ENCODE results near the gene TTC19.

TTC19 gene, protein sequence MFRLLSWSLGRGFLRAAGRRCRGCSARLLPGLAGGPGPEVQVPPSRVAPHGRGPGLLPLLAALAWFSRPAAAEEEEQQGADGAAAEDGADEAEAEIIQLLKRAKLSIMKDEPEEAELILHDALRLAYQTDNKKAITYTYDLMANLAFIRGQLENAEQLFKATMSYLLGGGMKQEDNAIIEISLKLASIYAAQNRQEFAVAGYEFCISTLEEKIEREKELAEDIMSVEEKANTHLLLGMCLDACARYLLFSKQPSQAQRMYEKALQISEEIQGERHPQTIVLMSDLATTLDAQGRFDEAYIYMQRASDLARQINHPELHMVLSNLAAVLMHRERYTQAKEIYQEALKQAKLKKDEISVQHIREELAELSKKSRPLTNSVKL

DNA sequence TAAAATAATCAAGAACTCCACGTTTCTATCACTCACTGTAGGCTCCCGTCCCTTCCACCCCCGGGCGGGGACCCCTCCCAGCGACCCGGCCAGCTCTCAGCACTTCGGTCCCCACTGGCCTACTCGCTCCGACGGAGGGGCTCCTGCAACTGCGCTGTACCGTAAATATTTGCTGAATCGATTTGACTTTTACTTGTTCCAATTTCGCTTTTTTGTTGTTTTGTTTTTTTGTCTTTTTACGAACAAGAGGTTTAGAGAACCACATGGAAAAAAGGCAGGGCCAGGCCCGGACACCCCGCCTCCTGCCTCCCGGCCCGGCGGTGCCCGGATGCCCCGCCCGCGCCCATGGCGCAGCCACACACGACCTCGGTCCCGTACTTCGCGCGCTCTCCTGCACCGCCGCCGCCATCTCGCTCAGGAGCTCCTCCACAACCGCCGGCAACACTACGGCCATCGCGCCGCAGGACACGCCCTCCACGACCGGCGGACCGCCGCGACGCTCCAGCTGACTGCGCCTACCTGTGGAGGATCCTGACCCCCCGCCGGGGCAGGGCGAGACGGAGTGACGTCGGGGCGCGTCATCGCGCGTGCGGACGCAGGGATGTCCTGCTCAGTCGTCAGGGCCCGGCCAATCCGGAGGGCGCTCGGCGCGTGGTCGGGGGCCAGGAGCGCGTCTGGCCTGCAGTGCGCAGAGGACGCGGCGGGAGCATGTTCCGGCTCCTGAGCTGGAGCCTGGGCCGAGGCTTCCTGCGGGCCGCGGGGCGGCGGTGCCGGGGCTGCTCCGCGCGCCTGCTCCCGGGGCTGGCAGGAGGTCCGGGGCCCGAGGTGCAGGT is at the start of gene TTC19, which contains the start of gene ZSWIM7:
TSS of gene TTC19 (plus strand) at position 684 of the 833 bp plus-strand sequence. CDS start at position 709, 25 bp downstream.
TSS of gene ZSWIM7 (minus strand) at position 564 of the 833 bp plus-strand sequence. CDS start at position 454, 110 bp downstream.
- DNase-seq (ENCODE audit: low spot score in 2 of 2) (peak; percentile 82 to 86), ATAC-seq (replicated peaks; ENCODE audit: extremely low read depth, poor library complexity, severe bottlenecking) (peak; percentile 77)
- no peaks in the 10 kb centered on the region for H3K27me3 Mint-ChIP-seq
- H3K9me3 Mint-ChIP-seq: no peaks in the 10 kb centered on the region
- H3K4me1 Mint-ChIP-seq: peaks cover 43% of the 10 kb centered on the region
- peaks cover 41% of the 10 kb centered on the region for H3K36me3 Mint-ChIP-seq (ENCODE audit: insufficient read depth)
- H3K27ac Mint-ChIP-seq (ENCODE audit: low read depth): peak within 1 kb of the TSS; percentile 85
- peak within 1 kb of the TSS; percentile 78 for H3K4me3 Mint-ChIP-seq

DNA sequence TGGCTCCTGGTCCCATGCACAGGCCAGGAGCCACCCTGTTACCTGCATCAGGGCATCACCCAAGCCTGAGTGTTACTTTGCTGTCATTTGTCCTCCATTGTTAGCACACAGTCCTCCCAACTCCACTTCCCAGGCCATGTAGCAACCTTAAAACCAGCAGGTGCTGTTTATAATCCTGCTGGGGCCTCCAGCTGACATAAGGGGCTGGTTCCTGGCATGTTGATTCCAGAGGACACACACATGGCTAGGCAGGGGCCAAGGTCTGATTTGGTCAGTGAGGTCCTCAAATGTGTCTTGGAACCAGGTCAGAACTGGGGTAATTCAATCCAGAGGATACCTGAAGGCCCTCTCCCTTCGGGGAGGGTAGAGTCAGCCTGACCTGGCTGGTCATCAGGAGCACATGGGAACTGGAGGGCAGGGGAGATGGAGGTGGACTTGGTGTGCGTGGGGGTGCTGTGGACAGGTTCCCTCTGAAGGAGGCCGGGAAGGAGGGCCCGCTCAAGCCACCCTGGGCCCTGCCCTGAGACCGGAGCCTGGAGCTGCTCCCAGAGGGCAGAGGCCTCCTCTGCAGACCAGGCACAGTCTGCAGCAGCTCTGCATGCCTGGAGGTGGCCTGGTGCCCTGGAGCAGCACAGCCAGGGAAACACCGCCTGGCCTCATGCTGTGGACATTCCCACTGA is 48.1 kb upstream of the TTC19 start:
- no peak for ATAC-seq (replicated peaks; ENCODE audit: extremely low read depth, poor library complexity, severe bottlenecking)
- Mint-ChIP-seq H3K36me3 (ENCODE audit: insufficient read depth) (no peaks in the 10 kb centered on the region), H3K9me3 (no peaks in the 10 kb centered on the region), H3K4me1 (no peaks in the 10 kb centered on the region), H3K4me3 (no peak overlapping the region), H3K27me3 (peaks cover 6% of the 10 kb centered on the region), H3K27ac (ENCODE audit: low read depth) (no peak overlapping the region)
- DNase-seq (ENCODE audit: low spot score in 2 of 2): no peak

DNA sequence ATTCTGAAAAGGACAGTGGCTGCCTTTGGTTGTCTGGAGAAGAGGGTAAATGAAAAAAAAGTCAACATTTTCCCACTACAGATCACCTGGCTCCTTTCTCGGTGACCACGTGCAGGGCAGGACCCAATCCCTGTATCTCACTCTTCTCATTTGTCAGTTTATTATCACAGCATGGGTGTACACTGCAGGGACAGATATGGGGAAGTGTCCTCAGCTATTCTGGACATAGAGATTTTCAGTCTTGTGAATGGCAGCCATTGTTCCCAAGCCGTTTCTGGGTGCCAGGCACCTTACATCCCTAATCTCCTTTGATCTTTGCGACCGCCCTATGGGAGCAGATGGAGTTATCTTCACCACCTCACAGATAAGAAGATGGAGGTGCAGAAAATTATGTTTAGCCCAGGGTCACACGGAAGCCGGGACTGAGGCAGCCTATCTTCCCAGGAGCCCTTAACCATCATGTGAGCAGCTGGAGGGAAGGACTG is 47.5 kb upstream of the TTC19 start:
- no peaks in the 10 kb centered on the region for H3K27me3 Mint-ChIP-seq

DNA sequence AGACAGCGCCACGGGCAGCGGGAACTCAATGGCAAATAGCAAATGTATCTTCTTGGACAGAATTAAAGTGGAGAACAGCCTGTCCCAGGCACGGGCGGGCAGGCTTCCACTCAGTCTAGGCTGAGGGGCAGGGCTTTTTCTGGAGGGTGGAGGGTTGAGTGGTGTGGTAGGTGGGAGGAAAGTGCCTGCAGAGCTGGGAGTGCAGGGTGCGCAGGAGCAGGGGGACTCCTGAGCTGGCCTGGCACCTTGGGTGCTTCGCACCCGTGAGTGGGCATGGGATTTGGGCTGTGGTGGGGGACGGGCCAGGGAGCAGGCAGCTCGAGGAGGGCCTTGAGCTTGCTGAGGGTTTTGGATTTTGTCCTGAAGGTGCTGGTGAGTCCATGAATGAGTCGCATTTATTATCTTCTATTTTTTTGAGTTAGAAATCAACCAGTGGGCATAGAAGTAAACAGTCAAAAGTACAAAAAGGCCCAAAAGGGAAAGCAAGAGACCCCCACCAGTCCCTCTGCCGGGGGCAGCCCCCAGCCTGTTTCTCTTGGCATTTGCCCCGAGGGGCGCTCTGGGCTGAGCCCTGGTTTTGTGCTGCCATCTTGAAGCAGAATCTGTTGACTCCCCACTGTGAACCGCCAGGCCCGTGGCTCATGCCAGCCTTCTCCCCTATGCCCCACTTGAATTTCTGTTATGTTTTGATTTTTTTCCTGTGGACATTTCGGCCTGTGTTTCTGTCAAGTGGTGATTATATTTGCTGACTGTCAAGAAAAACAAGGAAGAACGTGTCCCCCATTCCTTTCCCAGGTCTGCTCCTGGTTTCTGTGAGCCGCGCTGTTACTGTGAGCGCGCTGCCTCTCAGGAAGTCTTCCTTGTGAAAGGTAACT is 46.5 kb upstream of the TTC19 start:
- DNase-seq (ENCODE audit: low spot score in 2 of 2) (no peak), ATAC-seq (replicated peaks; ENCODE audit: extremely low read depth, poor library complexity, severe bottlenecking) (no peak)
- H3K27me3 Mint-ChIP-seq: no peaks in the 10 kb centered on the region
- no peaks in the 10 kb centered on the region for H3K36me3 Mint-ChIP-seq (ENCODE audit: insufficient read depth)
- H3K27ac Mint-ChIP-seq (ENCODE audit: low read depth): no peak overlapping the region
- no peak overlapping the region for H3K4me3 Mint-ChIP-seq
- no peaks in the 10 kb centered on the region for H3K4me1 Mint-ChIP-seq
- H3K9me3 Mint-ChIP-seq: no peaks in the 10 kb centered on the region

More for the DNA sequence above, 47.5 kb upstream of the TTC19 start:
- no peaks in the 10 kb centered on the region for H3K9me3 Mint-ChIP-seq
- ATAC-seq (replicated peaks; ENCODE audit: extremely low read depth, poor library complexity, severe bottlenecking) (no peak), DNase-seq (ENCODE audit: low spot score in 2 of 2) (no peak)
- H3K36me3 Mint-ChIP-seq (ENCODE audit: insufficient read depth): no peaks in the 10 kb centered on the region
- no peak overlapping the region for H3K27ac Mint-ChIP-seq (ENCODE audit: low read depth)
- H3K4me3 Mint-ChIP-seq: no peak overlapping the region
- no peaks in the 10 kb centered on the region for H3K4me1 Mint-ChIP-seq

DNA sequence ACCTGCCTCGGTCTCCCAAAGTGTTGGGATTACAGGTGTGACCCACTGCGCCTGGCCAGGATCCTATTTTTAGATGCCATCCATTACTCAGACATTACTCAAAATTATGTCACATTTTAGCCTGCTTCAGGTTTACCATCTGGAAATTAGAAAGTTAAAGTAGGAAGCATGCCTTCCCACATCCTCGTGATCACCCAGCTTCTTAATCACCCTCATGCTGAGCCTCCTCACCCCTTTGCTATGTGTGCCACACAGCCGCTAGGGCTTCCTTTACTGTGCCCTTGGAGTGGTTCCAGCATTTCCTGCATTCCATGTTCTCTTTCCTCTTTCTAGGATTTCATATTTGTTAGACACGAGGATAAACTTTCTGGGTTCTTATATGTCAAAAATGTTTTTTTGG is 45.4 kb upstream of the TTC19 start:
- H3K4me3 Mint-ChIP-seq: no peak overlapping the region
- no peaks in the 10 kb centered on the region for H3K36me3 Mint-ChIP-seq (ENCODE audit: insufficient read depth)
- H3K27ac Mint-ChIP-seq (ENCODE audit: low read depth): no peak overlapping the region
- H3K27me3 Mint-ChIP-seq: no peaks in the 10 kb centered on the region
- ATAC-seq (replicated peaks; ENCODE audit: extremely low read depth, poor library complexity, severe bottlenecking) (no peak), DNase-seq (ENCODE audit: low spot score in 2 of 2) (no peak)
- no peaks in the 10 kb centered on the region for H3K9me3 Mint-ChIP-seq
- H3K4me1 Mint-ChIP-seq: peaks cover 9% of the 10 kb centered on the region

DNA sequence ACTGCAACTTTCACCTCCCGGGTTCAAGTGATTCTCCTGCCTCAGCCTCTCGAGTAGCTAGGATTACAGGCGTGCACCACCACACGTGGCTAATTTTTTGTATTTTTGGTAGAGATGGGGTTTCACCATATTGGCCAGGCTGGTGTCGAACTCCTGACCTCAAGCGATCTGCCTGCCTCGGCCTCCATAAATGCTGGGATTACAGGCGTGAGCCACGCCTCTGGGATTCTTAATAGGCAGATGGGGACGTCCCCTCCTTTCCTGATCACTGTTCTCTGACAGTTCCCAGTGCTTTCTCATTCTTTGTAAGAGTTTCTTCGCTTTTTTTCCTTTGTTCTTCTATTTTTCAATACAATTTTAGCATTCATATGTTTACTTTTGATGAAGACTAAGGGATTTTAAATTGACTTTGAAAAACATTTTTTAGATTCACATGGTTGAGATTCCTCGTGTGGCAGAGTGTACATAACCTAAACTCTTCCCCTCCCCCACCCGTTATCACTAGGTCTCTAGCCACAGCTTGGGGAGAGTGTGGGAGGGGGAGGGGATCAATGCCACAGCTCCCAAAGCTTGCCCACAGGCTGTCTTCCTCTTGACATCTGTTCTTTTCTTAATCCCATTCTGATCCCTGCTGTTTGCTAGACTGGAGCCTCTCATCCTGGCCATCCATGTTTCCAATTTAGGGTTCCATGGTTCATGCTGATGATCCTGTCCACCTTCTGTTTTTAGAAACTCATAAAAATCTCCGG is 43.7 kb upstream of the TTC19 start:
- no peak for ATAC-seq (replicated peaks; ENCODE audit: extremely low read depth, poor library complexity, severe bottlenecking)
- Mint-ChIP-seq H3K4me3 (no peak overlapping the region), H3K36me3 (ENCODE audit: insufficient read depth) (no peaks in the 10 kb centered on the region), H3K27me3 (no peaks in the 10 kb centered on the region), H3K4me1 (peaks cover 9% of the 10 kb centered on the region), H3K9me3 (no peaks in the 10 kb centered on the region), H3K27ac (ENCODE audit: low read depth) (no peak overlapping the region)
- no peak for DNase-seq (ENCODE audit: low spot score in 2 of 2)

DNA sequence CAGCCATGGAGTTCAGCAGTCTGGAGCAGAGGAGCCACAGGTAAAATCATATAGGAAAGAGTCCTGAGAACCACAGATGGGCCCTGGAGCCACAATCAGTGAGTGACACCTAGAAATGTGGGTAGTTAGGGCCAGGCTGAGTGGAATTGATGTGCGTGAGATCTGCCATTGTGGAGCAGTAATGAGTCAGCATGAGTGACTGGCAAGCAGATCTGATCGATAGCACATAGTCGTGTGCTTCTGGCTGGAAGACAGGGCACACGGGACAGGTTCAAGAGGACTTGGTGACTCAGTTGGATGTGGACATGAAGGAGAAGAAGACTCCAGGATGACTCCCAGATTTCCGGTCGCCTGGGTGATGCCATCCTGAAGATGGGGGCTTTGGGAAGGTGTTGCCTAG is 42.4 kb upstream of the TTC19 start:
- no peaks in the 10 kb centered on the region for H3K36me3 Mint-ChIP-seq (ENCODE audit: insufficient read depth)
- no peak overlapping the region for H3K27ac Mint-ChIP-seq (ENCODE audit: low read depth)
- ATAC-seq (replicated peaks; ENCODE audit: extremely low read depth, poor library complexity, severe bottlenecking) (no peak), DNase-seq (ENCODE audit: low spot score in 2 of 2) (no peak)
- H3K27me3 Mint-ChIP-seq: no peaks in the 10 kb centered on the region
- H3K9me3 Mint-ChIP-seq: no peaks in the 10 kb centered on the region
- no peak overlapping the region for H3K4me3 Mint-ChIP-seq
- peaks cover 9% of the 10 kb centered on the region for H3K4me1 Mint-ChIP-seq

DNA sequence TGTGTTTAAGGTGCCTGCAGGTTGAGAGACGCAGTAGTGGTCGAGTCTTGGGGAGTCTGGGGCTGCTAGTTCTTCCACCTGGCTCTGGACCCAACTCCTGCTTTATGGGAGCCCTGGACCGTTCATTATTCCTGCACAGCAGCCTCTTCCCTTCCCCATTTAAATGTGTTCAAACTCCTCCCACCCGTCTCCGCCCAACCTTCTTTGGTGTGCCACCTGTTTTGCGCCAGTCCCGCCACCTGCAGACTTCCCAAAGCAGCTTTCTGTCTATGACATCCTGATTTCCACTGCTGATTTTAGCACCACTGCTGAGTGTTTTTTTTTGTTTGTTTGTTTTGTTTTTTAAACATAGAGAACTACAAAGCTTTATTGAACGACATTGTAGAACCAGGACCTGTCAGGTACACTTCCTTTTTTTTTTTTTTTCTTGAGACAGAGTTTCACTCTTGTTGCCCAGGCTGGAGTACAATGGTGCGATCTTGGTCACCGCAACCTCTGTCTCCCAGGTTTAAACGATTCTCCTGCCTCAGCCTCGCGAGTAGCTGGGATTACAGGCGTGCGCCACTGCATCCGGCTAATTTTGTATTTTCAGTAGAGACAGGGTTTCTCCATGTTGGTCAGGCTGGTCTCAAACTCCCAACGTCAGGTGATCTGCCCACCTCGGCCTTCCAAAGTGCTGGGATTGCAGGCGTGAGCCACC is 41.9 kb upstream of the TTC19 start:
- DNase-seq (ENCODE audit: low spot score in 2 of 2): no peak
- no peak overlapping the region for H3K27ac Mint-ChIP-seq (ENCODE audit: low read depth)
- no peaks in the 10 kb centered on the region for H3K27me3 Mint-ChIP-seq
- H3K4me3 Mint-ChIP-seq: no peak overlapping the region
- peaks cover 9% of the 10 kb centered on the region for H3K4me1 Mint-ChIP-seq
- no peak for ATAC-seq (replicated peaks; ENCODE audit: extremely low read depth, poor library complexity, severe bottlenecking)
- no peaks in the 10 kb centered on the region for H3K9me3 Mint-ChIP-seq
- H3K36me3 Mint-ChIP-seq (ENCODE audit: insufficient read depth): no peaks in the 10 kb centered on the region

DNA sequence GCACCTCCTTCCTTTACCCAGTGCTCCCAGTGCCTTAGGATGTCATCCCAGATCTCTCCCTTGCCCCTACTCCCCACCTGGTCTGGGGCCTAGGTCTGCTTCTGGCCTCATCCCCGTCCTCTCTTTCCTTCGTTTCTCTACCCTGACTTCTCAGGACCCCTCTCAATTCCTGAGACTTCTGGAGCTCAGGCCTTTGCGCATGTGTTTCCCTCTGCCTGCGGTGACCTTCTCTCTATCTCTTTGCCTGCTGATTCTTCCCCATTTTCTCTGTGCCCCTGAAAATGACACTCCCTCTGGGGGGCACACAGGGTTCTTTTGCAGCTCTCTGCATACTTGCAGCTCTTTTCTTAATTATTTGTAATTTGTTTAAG is 41.2 kb upstream of the TTC19 start:
- Mint-ChIP-seq H3K36me3 (ENCODE audit: insufficient read depth) (no peaks in the 10 kb centered on the region), H3K4me3 (no peak overlapping the region), H3K4me1 (peaks cover 9% of the 10 kb centered on the region), H3K27me3 (no peaks in the 10 kb centered on the region), H3K27ac (ENCODE audit: low read depth) (peak overlapping the region; percentile 3), H3K9me3 (no peaks in the 10 kb centered on the region)
- DNase-seq (ENCODE audit: low spot score in 2 of 2): no peak
- ATAC-seq (replicated peaks; ENCODE audit: extremely low read depth, poor library complexity, severe bottlenecking): no peak

DNA sequence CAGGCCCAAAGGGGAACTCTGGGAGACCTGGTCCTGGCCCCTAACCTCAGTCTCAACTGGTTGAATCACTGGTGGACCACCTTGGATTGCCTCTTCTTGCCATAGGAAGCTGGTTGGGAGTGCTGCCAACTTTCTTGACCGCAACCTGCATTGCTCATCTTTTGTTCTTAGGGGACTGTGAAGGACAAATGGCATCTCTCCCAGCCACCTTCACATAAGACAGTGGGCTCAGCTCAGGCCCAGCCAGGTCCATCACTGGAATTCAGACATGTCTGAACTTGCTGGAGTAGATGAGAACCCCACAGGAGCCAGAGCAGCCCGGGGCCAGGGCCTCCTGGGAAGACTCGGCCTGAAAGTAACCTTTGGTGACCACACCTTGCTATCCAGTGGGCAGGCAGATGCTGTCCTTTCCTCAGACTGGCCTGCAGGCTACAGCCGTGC is 35.9 kb upstream of the TTC19 start:
- no peaks in the 10 kb centered on the region for H3K36me3 Mint-ChIP-seq (ENCODE audit: insufficient read depth)
- H3K27me3 Mint-ChIP-seq: peaks cover 32% of the 10 kb centered on the region
- peaks cover 5% of the 10 kb centered on the region for H3K4me1 Mint-ChIP-seq
- no peak overlapping the region for H3K4me3 Mint-ChIP-seq
- H3K9me3 Mint-ChIP-seq: no peaks in the 10 kb centered on the region
- ATAC-seq (replicated peaks; ENCODE audit: extremely low read depth, poor library complexity, severe bottlenecking) (no peak), DNase-seq (ENCODE audit: low spot score in 2 of 2) (no peak)
- no peak overlapping the region for H3K27ac Mint-ChIP-seq (ENCODE audit: low read depth)

DNA sequence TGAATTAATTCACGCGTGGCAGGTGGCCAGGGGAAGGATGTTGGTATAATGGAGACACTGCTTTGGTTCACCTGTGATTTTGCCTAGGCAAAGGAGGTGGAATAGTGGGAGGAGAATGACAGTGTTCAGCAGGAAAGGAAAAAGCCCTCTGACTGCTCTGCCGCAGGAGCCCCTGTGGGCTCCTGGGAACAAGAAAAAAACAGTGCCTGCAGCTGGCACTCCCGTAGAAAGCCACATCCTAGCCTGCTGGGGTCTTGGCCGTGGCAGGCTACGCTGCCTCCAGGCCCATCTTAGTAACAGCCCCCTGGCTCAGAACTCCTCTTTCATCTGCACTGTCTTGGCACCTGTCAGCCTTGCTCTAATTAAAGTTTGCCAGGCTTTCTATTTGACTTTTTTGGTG is 34.1 kb upstream of the TTC19 start:
- H3K4me3 Mint-ChIP-seq: no peak overlapping the region
- no peaks in the 10 kb centered on the region for H3K9me3 Mint-ChIP-seq
- peaks cover 32% of the 10 kb centered on the region for H3K27me3 Mint-ChIP-seq
- no peaks in the 10 kb centered on the region for H3K36me3 Mint-ChIP-seq (ENCODE audit: insufficient read depth)
- no peak overlapping the region for H3K27ac Mint-ChIP-seq (ENCODE audit: low read depth)
- DNase-seq (ENCODE audit: low spot score in 2 of 2) (no peak), ATAC-seq (replicated peaks; ENCODE audit: extremely low read depth, poor library complexity, severe bottlenecking) (no peak)
- no peaks in the 10 kb centered on the region for H3K4me1 Mint-ChIP-seq

Measured in central memory CD8-positive, alpha-beta T cell (primary cell).